HG03575 (cell line): ENCODE data around the gene MEOX1.
"Not testable (repeated sequence)": the region's sequence is repeated elsewhere in the genome, so short reads cannot be mapped to it uniquely, and the experiment has no call there.

Experiments used
- ATAC-seq: cut with Tn5 transposase; IDR thresholded peaks from one replicate; pipeline ENCODE4 v1.9.1; 2021; ENCODE audit not compliant: unreplicated experiment, insufficient number of reproducible peaks, low FRiP score; ENCODE audit errors: extremely low read depth

MEOX1 gene

DNA sequence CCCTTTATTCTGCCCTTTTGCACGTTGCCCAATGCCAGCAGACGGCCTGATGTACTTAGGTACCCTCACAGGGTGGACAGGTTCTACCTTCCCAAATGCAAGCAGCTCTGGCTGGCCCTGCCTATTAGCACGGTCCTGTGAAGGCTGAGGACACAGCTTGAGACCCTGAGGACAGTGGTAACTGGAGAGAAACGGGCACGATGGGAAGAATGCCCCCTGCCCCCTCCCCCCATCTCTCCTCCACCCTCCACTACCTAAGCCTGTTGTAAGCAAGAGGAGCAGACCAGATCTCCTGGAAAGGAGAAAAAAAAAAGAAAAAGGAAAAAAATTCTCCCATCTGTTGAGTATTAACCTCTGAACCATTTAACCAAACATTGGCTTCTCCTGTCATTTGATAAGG is 34.1 kb downstream of the MEOX1 start:
- ATAC-seq = no peak

DNA sequence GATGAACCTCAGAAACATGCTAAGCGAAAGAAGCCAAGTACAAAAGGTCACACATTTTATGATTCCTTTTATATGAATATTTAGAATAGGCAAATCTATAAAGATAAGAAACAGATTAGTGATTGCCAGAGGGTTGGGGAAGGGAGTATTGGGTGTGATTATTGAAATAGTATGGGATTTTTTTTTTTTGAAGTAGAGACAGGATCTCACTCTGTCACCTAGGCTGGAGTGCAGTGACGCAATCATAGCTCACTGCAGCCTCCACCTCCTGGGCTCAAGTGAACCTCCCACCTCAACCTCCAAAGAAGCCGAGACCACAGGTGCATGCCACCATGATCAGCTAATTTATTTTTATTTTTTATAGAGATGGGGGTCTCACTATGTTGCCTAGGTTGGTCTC is 35.7 kb downstream of the MEOX1 start:
- no peak for ATAC-seq

DNA sequence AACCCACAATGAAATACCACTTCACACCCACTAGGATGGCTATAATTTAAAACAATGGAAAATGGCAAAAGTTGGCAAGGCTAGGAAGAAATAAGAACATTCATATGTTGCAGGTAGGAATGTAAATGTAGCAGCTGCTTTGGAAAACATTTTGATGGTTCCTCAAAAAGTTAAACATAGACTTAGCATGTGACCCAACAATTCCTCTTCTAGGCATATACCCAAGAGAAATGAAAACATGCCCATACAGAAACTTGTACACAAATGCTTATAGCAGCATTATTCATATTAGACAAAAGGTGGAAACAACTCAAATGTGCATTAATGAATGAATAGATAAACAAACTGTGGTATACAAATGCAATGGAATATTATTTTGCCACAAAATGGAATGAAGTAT is 36.1 kb downstream of the MEOX1 start:
- no peak for ATAC-seq

DNA sequence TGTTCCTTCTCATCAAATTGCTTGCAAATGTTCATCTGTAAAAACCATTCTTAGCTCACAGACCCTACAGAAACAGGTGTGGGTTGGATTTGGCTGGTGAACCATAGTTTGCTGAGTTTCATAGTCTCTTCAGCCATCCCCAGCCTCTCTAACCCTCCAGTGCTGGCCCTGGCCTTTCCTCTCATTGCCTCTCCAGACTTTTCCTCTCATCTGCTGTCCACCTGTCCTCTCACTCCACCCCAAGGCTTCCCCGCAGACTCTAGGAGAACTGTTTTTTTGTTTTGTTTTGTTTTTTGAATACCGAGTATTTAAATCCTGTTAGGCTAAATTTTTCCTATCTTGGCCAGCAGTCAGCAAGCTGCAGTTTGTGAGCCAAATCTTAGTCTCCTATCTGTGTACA is 41.1 kb downstream of the MEOX1 start:
- no peak for ATAC-seq

DNA sequence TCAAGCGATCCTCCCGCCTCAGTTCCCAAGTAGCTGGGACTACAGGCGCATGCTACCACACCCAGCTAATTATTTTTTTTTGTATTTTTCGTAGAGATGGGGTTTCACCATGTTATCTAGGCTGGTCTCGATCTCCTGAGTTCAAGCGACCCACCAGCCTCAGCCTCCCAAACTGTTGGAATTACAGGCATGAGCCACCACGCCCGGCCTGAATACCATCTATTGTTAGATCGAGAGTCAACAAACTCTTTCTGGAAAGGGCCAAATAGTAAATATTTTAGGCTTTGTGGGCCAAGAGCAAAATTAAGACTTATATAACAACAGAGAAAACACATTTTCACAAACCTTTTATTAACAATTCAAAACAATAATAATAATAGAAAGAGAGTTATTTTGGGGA is 41.6 kb downstream of the MEOX1 start:
- no peak for ATAC-seq

DNA sequence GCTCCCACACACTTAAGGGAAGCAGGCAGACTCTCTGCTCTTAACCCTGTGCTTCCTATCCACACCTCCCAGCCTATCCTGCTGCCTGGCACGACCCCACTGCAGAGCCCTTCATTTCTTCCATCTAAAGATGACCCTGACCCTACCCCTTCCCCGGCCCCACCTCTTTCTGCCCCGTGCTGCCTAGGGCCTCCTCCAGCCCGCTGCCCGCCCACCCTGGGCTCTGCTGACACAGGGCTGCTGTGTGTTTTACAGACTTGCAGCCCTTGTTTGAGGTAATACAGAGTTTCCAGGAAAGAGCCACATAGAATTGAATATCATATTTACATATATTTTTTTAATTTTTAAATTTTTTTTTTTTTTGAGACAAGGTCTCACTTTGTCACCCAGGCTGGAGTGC is 42.0 kb downstream of the MEOX1 start:
- ATAC-seq = no peak

DNA sequence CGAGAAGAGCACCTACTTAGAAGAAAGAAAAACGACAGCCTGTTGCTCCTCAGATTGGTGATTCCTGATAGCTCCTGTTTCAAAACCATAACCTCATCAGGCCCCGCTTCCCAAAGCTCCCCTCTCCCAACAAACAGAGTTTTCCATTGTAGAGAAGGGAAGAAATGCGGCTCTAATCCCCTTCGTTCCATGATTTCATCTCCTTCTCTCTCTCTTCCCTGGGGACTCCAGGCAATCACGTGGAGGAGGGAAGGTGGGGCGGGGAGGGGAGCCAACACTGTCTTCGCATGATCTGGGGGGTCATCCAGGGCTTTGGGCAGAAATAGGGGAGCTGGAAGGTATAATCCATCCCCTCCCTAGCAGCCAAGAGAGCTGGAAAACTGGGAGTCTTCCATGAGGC is 43.4 kb downstream of the MEOX1 start:
- no peak for ATAC-seq

DNA sequence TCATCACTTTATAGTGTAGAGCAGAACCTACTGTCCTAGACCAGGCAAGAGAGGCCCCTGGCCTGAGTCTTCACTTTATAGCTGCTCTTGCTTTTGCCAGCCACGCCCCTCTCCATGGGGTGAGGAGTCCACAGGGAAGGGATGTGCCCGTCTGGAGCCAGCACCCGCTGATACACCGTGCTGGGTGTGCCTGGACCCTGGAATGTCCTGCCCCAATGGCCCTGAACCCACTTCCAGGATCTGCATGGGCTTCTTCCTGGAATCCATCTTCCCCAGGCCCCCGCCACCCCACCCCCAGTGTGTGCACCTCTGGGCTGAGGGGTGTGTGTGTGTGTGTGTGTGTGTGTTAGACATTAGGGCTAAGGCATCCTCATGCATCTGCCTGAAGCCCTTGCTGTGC is 44.9 kb downstream of the MEOX1 start:
- no peak for ATAC-seq

DNA sequence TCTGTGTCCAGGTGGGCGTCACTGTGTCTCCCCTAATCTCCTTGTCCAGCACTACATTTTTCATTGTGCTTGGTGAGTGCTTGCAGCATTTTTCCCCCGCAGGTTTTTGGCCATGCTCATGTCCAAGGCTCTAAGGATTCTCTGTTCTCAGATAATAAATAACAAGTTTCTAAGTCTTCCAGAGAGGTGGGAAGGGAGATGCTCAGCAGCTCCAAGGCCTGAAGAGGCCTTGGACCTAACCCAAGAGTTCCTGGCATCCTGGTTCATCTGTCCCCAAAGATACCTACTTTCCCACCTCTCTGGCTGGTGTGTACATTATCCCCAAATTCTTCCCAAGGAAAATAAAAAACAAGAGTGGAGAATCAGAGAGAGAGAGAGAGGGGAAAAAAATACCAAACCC is 45.3 kb downstream of the MEOX1 start:
- ATAC-seq = no peak

DNA sequence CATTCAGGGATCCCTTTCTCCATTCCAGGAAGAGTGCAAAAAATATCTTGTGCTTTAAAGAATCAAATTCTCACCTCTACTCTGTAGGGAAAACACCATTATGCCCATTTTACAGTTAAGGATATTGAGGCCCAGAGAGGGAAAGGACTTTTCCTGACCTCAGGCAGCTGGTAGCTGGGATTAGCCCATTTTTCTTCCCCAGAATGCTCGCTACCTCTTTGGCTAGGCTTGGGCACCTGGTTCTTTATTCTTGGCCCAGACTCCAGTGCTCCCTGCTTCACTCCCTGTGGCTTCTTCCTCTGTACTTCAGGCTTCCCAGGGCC is 45.7 kb downstream of the MEOX1 start:
- no peak for ATAC-seq

DNA sequence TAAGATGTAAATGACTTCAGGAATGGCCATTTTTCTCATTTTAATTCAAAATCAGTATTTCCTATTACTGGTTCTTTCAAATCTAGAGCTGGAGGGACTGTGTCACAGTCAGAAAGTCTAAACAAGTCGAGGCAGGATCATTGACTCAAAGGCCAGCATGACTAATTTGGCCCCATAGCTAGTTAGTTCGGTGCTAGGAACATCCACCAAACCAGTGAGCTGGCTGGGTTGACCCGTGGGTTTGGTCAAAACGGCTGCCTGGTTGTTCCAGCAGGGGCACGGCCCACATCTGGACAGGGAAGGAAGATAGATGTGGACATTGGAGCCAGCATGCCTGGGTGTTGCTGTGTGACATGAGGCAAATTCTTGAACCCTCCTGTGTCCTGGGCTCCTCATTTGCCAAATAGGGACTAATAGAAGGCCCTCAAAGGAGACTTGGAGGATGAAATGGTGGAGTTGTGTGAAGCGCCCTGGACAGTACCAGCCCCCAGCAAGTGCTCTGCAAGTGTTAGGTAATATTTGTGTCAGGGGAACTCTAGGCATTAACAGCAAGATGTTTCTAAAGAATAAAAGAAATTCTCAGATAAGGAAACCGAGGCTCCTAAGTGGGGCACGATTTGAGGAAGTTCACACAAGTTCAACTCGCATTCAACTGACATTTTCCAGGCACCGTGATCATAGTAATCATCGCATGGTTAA is 46.2 kb downstream of the MEOX1 start:
- ATAC-seq = no peak

DNA sequence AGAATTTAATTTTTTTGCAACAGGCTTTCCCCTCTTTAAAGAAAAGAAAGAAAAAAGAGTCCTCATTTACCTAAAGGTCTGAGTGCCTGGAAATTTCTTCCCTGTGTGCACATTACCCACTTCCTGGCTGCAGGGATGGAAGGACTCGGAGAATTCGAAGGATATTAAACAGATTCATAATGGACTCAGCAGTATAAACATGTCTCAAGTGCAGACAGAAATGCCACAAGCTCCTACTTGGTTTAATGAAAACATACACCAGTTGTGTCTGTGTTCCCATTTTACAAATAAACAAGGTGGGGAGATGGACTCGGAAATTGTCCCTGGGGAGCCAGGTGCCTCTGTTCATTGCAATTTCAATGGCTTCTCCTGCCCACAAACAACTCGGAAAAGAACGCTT is 47.2 kb downstream of the MEOX1 start:
- ATAC-seq = no peak

DNA sequence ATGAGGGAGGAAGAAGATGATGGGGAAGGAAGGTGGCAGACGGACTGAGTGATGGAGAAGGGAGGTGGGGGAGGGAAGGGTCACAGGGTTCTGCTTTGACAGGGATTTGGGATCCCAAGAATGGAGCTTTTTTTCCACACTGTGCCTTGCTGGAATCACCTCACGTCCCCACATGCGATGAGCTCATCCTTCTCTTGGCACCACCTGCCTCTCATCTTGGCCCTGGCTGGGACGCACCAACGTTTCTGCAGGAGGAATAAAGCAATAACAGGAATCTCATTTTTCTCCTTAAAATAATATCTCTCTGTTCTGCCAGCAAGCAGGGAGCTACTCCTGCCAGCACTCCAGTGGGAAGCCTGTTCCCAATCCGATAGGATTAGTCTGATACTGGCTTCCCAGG is 47.8 kb downstream of the MEOX1 start:
- no peak for ATAC-seq

DNA sequence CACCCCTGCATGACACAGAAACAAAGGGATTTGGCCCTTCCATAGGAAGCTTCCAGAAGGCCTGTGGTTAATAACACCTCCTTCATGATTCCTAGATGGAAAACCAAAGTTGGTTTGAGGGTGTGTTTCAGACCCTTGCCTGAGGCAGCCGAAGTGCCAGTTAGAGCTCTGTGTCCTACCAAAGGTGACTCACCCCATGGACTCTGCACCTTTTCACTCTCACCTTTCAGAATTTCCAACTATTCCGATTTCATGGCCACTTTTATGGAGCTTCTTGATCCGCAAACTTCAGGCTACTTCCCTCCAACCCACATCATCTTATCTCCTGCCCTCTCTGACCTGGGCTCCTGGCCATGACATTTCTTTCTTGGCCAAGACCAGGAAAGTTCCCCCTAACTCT is 49.2 kb downstream of the MEOX1 start:
- no peak for ATAC-seq

DNA sequence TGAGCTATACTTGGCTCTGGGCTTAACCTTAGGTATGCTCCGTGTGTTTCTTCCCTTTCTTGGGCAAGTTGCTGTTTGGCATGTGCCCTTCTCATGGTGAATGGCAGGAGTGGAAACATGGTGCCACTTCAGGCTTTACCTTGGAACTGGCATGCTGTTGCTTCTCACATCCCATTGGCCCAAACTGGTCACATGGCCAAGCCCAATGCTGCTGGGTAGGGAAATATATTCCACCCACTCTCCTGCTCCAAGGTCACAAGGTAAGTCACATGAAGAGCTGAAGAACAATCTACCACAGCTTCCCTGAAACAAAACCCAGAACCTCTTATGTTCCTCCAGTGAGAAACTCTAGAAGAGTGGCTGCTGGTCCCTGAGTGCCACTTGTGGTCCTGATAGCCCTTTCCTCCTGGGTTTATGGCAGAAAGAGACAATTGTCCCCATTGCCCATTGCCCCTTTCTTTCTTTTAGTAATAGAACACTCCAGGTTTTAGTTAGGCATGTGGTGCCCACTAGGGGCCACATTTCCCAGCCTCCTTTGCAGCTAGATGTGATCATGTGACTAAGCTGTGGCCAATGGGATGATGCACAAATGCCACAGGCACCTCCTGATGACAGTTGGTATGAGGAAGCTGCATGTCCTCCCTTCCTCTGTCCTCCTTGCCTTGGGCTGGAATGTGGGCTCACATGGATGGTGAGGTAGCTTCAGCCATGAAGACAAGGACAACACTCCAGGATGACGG is 50.3 kb downstream of the MEOX1 start:
- no peak for ATAC-seq

DNA sequence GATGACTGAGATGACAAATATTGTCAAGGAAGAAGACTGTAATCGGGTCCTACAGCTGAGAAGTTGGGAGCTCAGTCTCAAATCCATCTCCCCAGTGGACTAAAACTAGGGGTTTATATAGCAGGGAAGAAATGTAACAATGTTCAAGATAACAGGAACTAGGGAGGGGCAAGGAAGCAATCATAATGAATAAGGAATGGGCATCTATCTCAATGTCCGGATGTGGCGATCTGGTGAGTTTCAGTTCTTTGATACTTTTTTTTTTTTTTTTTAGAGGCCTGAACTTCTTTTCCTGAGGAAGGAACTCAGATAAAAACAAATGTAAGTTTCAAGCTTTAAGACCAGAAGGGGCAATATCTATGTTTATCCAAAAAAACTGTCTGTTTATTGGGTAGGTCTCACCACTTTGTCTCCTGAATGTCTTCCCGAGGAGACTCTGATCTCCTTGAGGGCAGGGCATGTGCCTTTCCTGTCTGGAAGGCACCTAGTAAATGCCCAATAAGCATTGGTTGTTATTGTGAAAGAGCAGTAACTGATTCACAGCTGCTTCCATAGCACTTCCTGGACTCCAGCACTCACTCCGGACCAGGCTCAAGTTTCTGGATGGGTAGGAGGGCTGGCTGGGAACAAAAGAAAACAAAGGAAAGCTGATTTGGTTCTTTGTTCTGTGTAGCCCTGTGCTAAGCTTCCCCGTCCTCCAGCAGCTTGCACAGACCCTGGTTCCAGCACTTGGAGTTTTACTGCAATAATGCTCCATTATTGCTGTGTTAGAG is 51.9 kb downstream of the MEOX1 start:
- ATAC-seq = no peak

DNA sequence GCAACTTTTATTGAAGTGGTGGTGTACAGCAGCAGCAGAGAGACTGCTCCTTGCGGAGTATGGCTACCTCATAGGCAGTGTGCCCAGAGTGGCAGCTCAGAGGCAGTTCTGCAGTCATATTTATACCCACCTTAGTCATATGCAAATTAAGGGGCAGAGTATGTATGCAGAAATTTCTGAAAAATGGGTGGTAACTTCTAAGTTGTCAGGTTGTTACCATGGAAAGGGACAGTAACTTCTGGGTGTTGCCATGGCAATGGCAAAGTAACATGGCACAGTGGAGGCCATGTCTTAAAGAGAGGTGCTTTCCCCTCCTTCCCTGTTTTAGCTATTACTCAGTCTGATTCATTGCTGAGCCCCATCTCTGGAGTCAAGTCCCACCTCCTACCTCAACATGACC is 53.4 kb downstream of the MEOX1 start:
- ATAC-seq = no peak

DNA sequence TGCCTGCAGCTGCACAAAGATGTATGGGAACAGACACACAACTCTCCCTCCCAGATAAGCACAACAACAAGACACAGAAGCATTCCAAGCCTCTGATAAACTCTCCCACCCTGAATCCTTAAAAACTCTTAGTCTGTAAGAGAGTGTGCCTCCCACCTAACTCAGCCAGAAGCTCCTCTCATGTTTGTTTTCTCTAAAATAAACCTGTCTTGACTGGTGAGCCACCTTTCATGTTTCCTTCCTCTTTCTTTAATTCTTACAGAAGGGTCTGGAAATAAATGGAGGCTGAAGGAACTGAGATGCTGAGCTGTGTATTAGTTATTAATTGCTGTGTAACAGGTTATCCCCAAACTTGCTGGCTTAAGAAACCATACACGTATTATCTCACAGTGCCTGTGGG is 57.2 kb downstream of the MEOX1 start:
- ATAC-seq = no peak

DNA sequence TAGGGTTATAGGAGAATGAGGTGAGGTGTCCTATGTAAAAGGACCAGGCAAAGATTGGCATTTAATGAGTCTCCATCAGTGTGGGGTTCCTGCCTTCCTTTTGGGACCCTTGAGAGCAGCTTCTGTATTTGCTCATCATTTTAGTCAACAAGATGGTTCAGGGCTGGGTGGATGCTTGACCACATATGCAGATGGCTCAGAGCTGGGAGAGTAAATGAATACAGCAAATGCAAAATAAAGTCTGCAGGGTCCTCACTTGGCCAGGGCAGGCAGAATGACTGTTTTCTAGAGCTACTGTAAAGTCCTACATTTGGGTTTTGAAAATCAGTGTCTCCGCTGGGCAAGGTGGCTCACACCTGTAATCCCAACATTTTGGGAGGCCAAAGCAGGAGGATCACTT is 58.4 kb downstream of the MEOX1 start:
- ATAC-seq = no peak

DNA sequence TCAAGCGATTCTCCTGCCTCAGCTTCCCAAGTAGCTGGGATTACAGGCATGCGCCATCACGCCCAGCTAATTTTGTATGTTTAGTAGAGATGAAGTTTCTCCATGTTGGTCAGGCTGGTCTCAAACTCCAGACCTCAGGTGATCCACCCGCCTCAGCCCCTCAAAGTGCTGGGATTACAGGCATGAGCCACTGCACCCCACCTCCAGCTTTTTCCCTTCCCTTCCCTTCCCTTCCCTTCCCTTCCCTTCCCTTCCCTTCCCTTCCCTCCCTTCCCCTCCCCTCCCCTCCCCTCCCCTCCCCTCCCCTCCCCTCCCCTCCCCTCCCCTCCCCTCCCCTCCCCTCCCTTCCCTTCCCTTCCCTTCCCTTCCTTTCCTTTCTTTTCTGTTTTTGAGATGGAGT is 59.2 kb downstream of the MEOX1 start:
- ATAC-seq = not testable (repeated sequence)
